Measurements from ENCODE around the gene NELL1. TPM values are rescaled to one million over a fixed set of nuclear protein-coding genes. Genes with fewer than 3 reads are reported as not detected.

NELL1 gene
- total and polyA plus RNA-seq, 2 experiments from 2014 or later, result 1.6 TPM; not detected in 1

DNA sequence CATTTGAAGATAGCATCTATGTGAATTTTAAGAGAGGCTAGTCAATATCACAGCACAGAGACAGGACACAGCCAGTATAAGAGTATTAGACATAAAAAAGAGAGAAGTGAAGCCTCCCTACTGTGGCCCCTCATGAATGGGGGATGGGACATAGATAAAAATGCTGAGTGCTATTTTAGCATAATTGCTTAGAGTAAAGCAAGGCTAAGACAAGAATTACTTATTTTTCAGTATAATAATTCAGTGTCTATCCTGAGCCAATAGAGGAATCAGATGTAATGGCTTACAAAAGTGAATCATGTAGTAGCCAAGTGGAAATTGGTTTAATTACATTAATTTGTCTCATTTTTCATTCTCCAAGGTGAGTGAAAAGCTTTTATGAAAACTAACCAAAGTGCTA is 419.5 kb downstream of the NELL1 start:
- Histone ChIP-seq H3K36me3 (ENCODE audit: insufficient read depth) (no peaks in the 10 kb centered on the region), H3K27ac (ENCODE audit: low read depth) (no peak overlapping the region), H3K9me2 (ENCODE audit: insufficient read depth) (peaks cover 4% of the 10 kb centered on the region; the same call in 1 of the 2 replicates), H2AFZ (no peak overlapping the region), H3K4me1 (ENCODE audit: insufficient read depth) (no peaks in the 10 kb centered on the region), H3K4me3 (no peak overlapping the region), H3F3A (replicated peaks; ENCODE audit: low read depth) (no peaks in the 10 kb centered on the region), H3K79me2 (replicated peaks; ENCODE audit: insufficient read depth) (no peaks in the 10 kb centered on the region), H4K20me1 (replicated peaks; ENCODE audit: insufficient read depth) (no peaks in the 10 kb centered on the region), H3K27me3 (ENCODE audit: insufficient read depth) (no peaks in the 10 kb centered on the region), H3K4me2 (no peak overlapping the region)
- H3K27ac Mint-ChIP-seq, result no peak overlapping the region
- H3K4me3 Mint-ChIP-seq, result no peak overlapping the region
- no peak for DNase-seq (ENCODE audit: low spot score)
- TF ChIP-seq, protein P1, sequence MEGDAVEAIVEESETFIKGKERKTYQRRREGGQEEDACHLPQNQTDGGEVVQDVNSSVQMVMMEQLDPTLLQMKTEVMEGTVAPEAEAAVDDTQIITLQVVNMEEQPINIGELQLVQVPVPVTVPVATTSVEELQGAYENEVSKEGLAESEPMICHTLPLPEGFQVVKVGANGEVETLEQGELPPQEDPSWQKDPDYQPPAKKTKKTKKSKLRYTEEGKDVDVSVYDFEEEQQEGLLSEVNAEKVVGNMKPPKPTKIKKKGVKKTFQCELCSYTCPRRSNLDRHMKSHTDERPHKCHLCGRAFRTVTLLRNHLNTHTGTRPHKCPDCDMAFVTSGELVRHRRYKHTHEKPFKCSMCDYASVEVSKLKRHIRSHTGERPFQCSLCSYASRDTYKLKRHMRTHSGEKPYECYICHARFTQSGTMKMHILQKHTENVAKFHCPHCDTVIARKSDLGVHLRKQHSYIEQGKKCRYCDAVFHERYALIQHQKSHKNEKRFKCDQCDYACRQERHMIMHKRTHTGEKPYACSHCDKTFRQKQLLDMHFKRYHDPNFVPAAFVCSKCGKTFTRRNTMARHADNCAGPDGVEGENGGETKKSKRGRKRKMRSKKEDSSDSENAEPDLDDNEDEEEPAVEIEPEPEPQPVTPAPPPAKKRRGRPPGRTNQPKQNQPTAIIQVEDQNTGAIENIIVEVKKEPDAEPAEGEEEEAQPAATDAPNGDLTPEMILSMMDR (conservative IDR thresholded peaks at IDR 0.05; ENCODE audit: low read depth in 2 of 2), result no peak
- TF ChIP-seq, protein P2, sequence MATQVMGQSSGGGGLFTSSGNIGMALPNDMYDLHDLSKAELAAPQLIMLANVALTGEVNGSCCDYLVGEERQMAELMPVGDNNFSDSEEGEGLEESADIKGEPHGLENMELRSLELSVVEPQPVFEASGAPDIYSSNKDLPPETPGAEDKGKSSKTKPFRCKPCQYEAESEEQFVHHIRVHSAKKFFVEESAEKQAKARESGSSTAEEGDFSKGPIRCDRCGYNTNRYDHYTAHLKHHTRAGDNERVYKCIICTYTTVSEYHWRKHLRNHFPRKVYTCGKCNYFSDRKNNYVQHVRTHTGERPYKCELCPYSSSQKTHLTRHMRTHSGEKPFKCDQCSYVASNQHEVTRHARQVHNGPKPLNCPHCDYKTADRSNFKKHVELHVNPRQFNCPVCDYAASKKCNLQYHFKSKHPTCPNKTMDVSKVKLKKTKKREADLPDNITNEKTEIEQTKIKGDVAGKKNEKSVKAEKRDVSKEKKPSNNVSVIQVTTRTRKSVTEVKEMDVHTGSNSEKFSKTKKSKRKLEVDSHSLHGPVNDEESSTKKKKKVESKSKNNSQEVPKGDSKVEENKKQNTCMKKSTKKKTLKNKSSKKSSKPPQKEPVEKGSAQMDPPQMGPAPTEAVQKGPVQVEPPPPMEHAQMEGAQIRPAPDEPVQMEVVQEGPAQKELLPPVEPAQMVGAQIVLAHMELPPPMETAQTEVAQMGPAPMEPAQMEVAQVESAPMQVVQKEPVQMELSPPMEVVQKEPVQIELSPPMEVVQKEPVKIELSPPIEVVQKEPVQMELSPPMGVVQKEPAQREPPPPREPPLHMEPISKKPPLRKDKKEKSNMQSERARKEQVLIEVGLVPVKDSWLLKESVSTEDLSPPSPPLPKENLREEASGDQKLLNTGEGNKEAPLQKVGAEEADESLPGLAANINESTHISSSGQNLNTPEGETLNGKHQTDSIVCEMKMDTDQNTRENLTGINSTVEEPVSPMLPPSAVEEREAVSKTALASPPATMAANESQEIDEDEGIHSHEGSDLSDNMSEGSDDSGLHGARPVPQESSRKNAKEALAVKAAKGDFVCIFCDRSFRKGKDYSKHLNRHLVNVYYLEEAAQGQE (IDR thresholded peaks at IDR 0.05; ENCODE audit: unreplicated experiment), result no peak
- TF ChIP-seq POLR2AphosphoS5 (IDR thresholded peaks at IDR 0.05; ENCODE audit: low read depth) (no peak), NANOG (IDR thresholded peaks at IDR 0.05; ENCODE audit: borderline replicate concordance) (no peak), EZH2 (IDR thresholded peaks at IDR 0.05; ENCODE audit: low read depth, unreplicated experiment) (no peak), CREB1 (CRISPR knock-in tag; IDR thresholded peaks at IDR 0.05; ENCODE audit: low read depth) (no peak), ZNF331 (CRISPR knock-in tag; IDR thresholded peaks at IDR 0.05; ENCODE audit: low read depth) (no peak), ZNF114 (CRISPR knock-in tag; IDR thresholded peaks at IDR 0.05) (no peak), STAT1 (IDR thresholded peaks at IDR 0.05; ENCODE audit: unreplicated experiment) (no peak), EZH2phosphoT487 (IDR thresholded peaks at IDR 0.05; ENCODE audit: unreplicated experiment) (no peak), JUNB (IDR thresholded peaks at IDR 0.05; ENCODE audit: unreplicated experiment) (no peak)
- TF ChIP-seq, protein P3, sequence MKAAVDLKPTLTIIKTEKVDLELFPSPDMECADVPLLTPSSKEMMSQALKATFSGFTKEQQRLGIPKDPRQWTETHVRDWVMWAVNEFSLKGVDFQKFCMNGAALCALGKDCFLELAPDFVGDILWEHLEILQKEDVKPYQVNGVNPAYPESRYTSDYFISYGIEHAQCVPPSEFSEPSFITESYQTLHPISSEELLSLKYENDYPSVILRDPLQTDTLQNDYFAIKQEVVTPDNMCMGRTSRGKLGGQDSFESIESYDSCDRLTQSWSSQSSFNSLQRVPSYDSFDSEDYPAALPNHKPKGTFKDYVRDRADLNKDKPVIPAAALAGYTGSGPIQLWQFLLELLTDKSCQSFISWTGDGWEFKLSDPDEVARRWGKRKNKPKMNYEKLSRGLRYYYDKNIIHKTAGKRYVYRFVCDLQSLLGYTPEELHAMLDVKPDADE (IDR thresholded peaks at IDR 0.05), result no peak
- TF ChIP-seq, protein P4, sequence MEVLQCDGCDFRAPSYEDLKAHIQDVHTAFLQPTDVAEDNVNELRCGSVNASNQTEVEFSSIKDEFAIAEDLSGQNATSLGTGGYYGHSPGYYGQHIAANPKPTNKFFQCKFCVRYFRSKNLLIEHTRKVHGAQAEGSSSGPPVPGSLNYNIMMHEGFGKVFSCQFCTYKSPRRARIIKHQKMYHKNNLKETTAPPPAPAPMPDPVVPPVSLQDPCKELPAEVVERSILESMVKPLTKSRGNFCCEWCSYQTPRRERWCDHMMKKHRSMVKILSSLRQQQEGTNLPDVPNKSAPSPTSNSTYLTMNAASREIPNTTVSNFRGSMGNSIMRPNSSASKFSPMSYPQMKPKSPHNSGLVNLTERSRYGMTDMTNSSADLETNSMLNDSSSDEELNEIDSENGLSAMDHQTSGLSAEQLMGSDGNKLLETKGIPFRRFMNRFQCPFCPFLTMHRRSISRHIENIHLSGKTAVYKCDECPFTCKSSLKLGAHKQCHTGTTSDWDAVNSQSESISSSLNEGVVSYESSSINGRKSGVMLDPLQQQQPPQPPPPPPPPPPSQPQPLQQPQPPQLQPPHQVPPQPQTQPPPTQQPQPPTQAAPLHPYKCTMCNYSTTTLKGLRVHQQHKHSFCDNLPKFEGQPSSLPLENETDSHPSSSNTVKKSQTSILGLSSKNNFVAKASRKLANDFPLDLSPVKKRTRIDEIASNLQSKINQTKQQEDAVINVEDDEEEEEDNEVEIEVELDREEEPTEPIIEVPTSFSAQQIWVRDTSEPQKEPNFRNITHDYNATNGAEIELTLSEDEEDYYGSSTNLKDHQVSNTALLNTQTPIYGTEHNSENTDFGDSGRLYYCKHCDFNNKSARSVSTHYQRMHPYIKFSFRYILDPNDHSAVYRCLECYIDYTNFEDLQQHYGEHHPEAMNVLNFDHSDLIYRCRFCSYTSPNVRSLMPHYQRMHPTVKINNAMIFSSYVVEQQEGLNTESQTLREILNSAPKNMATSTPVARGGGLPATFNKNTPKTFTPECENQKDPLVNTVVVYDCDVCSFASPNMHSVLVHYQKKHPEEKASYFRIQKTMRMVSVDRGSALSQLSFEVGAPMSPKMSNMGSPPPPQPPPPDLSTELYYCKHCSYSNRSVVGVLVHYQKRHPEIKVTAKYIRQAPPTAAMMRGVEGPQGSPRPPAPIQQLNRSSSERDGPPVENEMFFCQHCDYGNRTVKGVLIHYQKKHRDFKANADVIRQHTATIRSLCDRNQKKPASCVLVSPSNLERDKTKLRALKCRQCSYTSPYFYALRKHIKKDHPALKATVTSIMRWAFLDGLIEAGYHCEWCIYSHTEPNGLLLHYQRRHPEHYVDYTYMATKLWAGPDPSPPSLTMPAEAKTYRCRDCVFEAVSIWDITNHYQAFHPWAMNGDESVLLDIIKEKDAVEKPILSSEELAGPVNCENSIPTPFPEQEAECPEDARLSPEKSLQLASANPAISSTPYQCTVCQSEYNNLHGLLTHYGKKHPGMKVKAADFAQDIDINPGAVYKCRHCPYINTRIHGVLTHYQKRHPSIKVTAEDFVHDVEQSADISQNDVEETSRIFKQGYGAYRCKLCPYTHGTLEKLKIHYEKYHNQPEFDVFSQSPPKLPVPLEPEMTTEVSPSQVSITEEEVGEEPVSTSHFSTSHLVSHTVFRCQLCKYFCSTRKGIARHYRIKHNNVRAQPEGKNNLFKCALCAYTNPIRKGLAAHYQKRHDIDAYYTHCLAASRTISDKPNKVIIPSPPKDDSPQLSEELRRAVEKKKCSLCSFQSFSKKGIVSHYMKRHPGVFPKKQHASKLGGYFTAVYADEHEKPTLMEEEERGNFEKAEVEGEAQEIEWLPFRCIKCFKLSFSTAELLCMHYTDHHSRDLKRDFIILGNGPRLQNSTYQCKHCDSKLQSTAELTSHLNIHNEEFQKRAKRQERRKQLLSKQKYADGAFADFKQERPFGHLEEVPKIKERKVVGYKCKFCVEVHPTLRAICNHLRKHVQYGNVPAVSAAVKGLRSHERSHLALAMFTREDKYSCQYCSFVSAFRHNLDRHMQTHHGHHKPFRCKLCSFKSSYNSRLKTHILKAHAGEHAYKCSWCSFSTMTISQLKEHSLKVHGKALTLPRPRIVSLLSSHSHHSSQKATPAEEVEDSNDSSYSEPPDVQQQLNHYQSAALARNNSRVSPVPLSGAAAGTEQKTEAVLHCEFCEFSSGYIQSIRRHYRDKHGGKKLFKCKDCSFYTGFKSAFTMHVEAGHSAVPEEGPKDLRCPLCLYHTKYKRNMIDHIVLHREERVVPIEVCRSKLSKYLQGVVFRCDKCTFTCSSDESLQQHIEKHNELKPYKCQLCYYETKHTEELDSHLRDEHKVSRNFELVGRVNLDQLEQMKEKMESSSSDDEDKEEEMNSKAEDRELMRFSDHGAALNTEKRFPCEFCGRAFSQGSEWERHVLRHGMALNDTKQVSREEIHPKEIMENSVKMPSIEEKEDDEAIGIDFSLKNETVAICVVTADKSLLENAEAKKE (CRISPR knock-in tag; IDR thresholded peaks at IDR 0.05), result no peak
- H3K4me1 Mint-ChIP-seq, result peaks cover 4% of the 10 kb centered on the region; the same call in 2 of the 3 replicates
- no peaks in the 10 kb centered on the region for H3K27me3 Mint-ChIP-seq (ENCODE audit: insufficient read depth, low read depth, poor library complexity)
- H3K36me3 Mint-ChIP-seq (ENCODE audit: low read depth), result no peaks in the 10 kb centered on the region
- peaks cover 11% of the 10 kb centered on the region for H3K9me3 Mint-ChIP-seq
- ATAC-seq, result no peak

Data from GM23338 (cell line).